Pancreas (tissue), 10 donors: ENCODE data around the gene PSMG1. TPM values are rescaled to one million over a fixed set of nuclear protein-coding genes. Genes with fewer than 3 reads are reported as not detected.
"Not testable (repeated sequence)": the region's sequence is repeated elsewhere in the genome, so short reads cannot be mapped to it uniquely, and the experiment has no call there.

Experiments
- ATAC-seq, 4 donors: fragments of 200-7000 bp; cut with Tn5 transposase; one replicate each; pipeline versions ENCODE4 v1.8.0 to v1.9.1; 2020; ENCODE audit warnings: mild to moderate bottlenecking in 4 of 4, moderate library complexity in 4 of 4
- DNase-seq, 6 donors: peaks; one replicate each; pipeline ENCODE4 v3.0.0-alpha.2; 2020
- FAIRE-seq: peaks from 2 replicates; lab custom pipeline; 2012; peaks lifted over from hg19 to GRCh38; lab: Jason Lieb, UNC
- H3K27ac ChIP-seq, 4 donors: fragments of 200-600 bp; sonication (generic); 1 replicate in 3 of 4; 2 replicates in 1 of 4; pipeline versions ENCODE4 v1.5.0 to v1.8.0; 2020
- H3K27me3 ChIP-seq, 4 donors: fragments of 200-600 bp; one replicate each; pipeline ENCODE4 v1.8.0; 2021
- H3K36me3 ChIP-seq, 3 donors: fragments of 200-600 bp; sonication (generic) in 1 of 3; one replicate each; pipeline versions ENCODE4 v1.5.0 to v1.8.0; 2020 to 2021
- H3K4me1 ChIP-seq, 3 donors: fragments of 200-600 bp; one replicate each; pipeline ENCODE4 v1.8.0; 2021
- H3K4me3 ChIP-seq, 4 donors: fragments of 200-600 bp; sonication (generic) in 2 of 4; one replicate each; pipeline versions ENCODE4 v1.5.0 to v1.8.0; 2020 to 2021
- H3K9me3 ChIP-seq, 4 donors: fragments of 200-600 bp; one replicate each; pipeline ENCODE4 v1.8.0; 2021
- CTCF ChIP-seq, 4 donors: fragments of 200-600 bp; sonication (generic) in 3 of 4; IDR thresholded peaks; one replicate each; pipeline versions ENCODE4 v1.5.0 to v1.8.0; 2021; ENCODE audit warnings: antibody characterized with exemption in 4 of 4
- WGBS, 2 donors: extraction: QIAGEN DNeasy Blood & Tissue Kit; methylation state at CpG; one replicate each; pipeline ENCODE4 v1.1.7; 2013; 5-methylcytosine and 5-hydroxymethylcytosine counted together
- intact Hi-C, 3 donors: fragments of 100-400 bp; cut with DNase I; formaldehyde crosslinking; loops; one replicate each; pipeline versions ENCODE4 v1.11.1 to v1.14.2; 2022
- polyA plus RNA-seq, 2 donors: library from polyadenylated mRNA; stranded (reverse); fragments of 200-250 nt; gene quantifications; one replicate each; pipeline ENCODE4 v1.2.3, GENCODE V29; 2013
- total RNA-seq, 6 donors: library from RNA; stranded (reverse); fragmentation: NEBNext Ultra II Directional in 4 of 6; extraction: Animal tissue kit (Norgen Biotek cat#: 25700) in 4 of 6; gene quantifications; one replicate each; pipeline versions ENCODE4 v1.2.1 to v1.2.4, GENCODE V29; 2021 to 2023
- donor health status: healthy with polysubstance abuse.
- donor health status: DM: no; HTN: no; CAD: no; lungs with moderate emphysema.
- donor health status: DM: no; HTN: no; CAD: no.
- donor health status: control.
- donor health status: control.
- donor health status: Bipolar disorder and iron deficiency.
- donor health status: DM: yes; HTN: yes; CAD: no.
- donor health status: DM: no; HTN: no; CAD: no.
- donor health status: DM: no; HTN: no; CAD: no.
- donor health status: DM: yes; HTN: yes; CAD: no.

PSMG1 gene
- total and polyA plus RNA-seq, 8 donors: 12.4 to 35.0 (median 18.1) TPM

- no peak for FAIRE-seq
- no peak for DNase-seq
- no peaks in the 10 kb centered on the region for H3K27me3 ChIP-seq
- peaks cover 0 to 5% (median 0%) of the 10 kb centered on the region in 3 donors for H3K4me1 ChIP-seq
- TF ChIP-seq CTCF (IDR thresholded peaks at IDR 0.05): no peak
- ATAC-seq: no peak
- no peak overlapping the region for H3K27ac ChIP-seq
- H3K9me3 ChIP-seq: no peaks in the 10 kb centered on the region
- no peak overlapping the region for H3K4me3 ChIP-seq
- intact Hi-C loops: no loop called here
- H3K36me3 ChIP-seq: peaks cover 0 to 3% (median 0%) of the 10 kb centered on the region in 3 donors
- 94 to 95% methylated on average over 7 of the region's 7 CpGs for WGBS, 2 donors
These were observed 38.2 kb upstream of the PSMG1 start for GRCh38 chr21:39221282-39221996.

GRCh38 chr21:39220875-39221274, 37.6 kb upstream of the PSMG1 start:
- H3K4me1 ChIP-seq, H3K36me3 ChIP-seq, H3K27ac ChIP-seq, H3K27me3 ChIP-seq, FAIRE-seq, H3K9me3 ChIP-seq, H3K4me3 ChIP-seq, ATAC-seq, intact Hi-C loops, DNase-seq: not testable (repeated sequence)
- WGBS, 2 donors: 100% methylated on average over 2 of the region's 2 CpGs

GRCh38 chr21:39220150-39220549, 36.9 kb upstream of the PSMG1 start:
- intact Hi-C loops: no loop called here
- peaks cover 0 to 3% (median 0%) of the 10 kb centered on the region in 3 donors for H3K36me3 ChIP-seq
- no peak for DNase-seq
- no peaks in the 10 kb centered on the region for H3K9me3 ChIP-seq
- H3K27me3 ChIP-seq: no peaks in the 10 kb centered on the region
- WGBS, 2 donors: 70 to 82% methylated on average over 3 of the region's 3 CpGs
- H3K4me3 ChIP-seq: no peak overlapping the region
- H3K4me1 ChIP-seq: peaks cover 0 to 5% (median 0%) of the 10 kb centered on the region in 3 donors
- TF ChIP-seq CTCF (IDR thresholded peaks at IDR 0.05): no peak
- no peak overlapping the region for H3K27ac ChIP-seq
- FAIRE-seq: no peak
- no peak for ATAC-seq

GRCh38 chr21:39218082-39218409, 34.8 kb upstream of the PSMG1 start:
- intact Hi-C loops: no loop called here
- WGBS, 2 donors: 27 to 33% methylated on average over 4 of the region's 4 CpGs

More at GRCh38 chr21:39218082-39218409, 34.8 kb upstream of the PSMG1 start:
- no peak overlapping the region for H3K4me3 ChIP-seq
- peaks cover 0 to 5% (median 0%) of the 10 kb centered on the region in 3 donors for H3K4me1 ChIP-seq
- H3K36me3 ChIP-seq: peaks cover 0 to 3% (median 0%) of the 10 kb centered on the region in 3 donors
- H3K27me3 ChIP-seq: no peaks in the 10 kb centered on the region
- FAIRE-seq: no peak
- TF ChIP-seq CTCF (IDR thresholded peaks at IDR 0.05): no peak
- peak in 2 of 4 donors; percentile 33 to 58 for ATAC-seq
- no peak overlapping the region for H3K27ac ChIP-seq
- no peaks in the 10 kb centered on the region for H3K9me3 ChIP-seq
- DNase-seq: no peak
